ENCODE measurements around the gene CTNS.

The CTNS gene

DNA sequence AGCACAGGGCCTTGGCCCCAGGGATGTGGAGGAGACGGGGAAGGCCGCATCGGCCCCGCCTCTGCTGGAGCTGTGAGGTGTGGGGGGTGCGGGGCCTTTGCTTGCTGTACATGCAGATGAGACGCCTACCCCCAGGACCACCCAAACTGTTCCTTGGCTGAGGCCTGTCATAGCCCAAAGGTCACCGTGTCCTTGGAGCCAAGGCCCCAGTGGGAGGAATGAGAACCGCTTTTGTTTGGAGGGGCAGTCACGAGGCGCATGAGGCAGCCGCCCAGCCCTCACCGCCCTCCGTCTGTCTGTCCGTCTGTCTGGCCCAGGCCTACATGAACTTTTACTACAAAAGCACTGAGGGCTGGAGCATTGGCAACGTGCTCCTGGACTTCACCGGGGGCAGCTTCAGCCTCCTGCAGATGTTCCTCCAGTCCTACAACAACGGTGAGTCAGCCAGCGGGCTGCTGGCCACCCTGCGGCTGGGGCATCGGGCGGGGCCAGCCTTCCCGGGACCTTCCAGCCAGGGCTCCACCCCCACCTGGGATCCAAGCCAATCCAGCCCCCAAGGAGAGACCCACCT is 23.1 kb downstream of the CTNS start:
- no peak for DNase-seq (ENCODE audit: low spot score)

- no peak for DNase-seq (ENCODE audit: low spot score)
These were observed 23.8 kb downstream of the CTNS start for GRCh38 chr17:3660311-3660891.

- DNase-seq (ENCODE audit: low spot score) = no peak
These were observed 26.8 kb downstream of the CTNS start for GRCh38 chr17:3663102-3664011.

DNA sequence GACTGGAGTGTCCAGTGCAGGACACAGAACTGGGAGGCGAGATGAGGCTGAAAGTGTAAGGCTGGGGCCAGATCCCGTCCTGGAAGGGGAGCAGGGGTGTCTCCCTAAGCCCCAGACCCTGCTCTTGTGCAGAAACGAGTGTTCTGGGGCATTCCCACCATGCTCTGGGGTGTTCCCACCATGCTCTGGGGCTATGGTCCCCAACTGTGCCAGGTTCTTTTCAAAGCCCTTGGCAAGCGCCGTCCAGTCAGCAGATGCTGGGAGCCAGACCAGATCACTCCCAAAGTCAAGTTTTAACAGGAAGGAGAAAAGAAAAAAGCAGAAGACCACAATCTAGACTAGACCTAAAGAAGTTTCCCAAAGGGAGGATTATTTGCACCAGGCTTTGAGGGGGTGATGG is 29.3 kb downstream of the CTNS start:
- no peak for DNase-seq (ENCODE audit: low spot score)

DNA sequence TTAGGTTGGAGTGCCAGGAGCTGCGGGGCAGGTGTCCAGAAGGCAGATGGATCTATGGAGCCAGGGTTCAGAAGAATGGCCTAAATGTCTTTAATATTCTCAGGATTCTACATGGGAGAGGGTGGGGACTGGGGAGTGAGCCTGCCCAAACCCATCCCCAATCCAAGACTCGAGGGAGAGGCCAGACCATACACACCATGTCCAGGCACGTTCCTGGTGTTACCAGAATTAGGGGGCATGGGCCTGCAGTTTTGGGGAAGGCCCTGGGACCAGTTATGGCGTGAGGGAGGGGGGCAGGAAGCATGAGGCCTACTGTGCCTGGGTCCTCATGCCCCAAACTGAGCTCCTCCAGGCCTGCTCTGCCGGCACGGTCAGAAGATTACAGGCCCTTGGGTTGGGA is 30.0 kb downstream of the CTNS start:
- DNase-seq (ENCODE audit: low spot score) = no peak

DNA sequence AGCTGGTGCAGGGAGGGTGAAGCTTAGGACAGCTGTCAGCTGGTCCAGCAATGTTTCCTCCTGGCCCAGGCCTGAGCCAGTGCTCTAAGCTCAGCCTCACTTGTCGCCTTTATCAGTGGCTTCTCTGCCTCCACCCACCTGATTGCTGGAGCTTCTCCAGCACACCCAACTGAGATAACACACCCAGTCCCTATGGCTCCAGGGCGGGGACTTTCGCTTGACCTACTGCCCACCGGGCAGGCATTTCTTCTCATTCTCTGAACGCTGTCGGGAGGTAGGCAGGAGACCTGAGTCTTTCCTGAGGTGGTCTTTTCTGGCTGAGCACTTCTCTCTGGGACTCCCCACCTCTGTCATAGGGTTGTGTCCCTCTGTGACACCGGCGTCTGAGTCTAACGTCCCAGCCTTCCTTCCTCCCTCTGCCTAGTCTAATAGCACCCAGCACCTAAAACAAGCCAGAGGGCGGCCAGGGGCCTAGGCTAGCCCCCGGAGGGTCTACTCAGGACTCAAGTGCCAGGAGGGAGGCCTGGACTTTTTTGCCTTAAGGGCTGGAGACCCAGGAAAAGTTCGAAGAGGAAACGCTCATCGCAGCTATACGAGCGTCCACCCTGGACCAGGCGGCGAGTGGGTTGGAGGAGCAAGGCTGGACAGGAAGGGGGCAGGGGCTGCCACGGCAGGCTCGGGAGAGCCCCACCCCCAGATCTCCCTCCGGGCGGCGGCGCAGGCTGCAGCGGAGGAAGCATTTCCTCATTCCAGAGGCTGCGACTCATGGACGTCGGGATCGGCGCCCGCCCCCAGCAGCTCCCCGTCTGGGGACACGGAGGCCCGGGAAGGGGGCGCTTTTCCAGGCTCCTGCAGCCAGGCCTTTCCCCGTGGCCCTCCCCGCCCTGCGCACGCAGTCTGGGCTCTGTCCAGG is 31.1 kb downstream of the CTNS start:
- DNase-seq (ENCODE audit: low spot score) = no peak

DNA sequence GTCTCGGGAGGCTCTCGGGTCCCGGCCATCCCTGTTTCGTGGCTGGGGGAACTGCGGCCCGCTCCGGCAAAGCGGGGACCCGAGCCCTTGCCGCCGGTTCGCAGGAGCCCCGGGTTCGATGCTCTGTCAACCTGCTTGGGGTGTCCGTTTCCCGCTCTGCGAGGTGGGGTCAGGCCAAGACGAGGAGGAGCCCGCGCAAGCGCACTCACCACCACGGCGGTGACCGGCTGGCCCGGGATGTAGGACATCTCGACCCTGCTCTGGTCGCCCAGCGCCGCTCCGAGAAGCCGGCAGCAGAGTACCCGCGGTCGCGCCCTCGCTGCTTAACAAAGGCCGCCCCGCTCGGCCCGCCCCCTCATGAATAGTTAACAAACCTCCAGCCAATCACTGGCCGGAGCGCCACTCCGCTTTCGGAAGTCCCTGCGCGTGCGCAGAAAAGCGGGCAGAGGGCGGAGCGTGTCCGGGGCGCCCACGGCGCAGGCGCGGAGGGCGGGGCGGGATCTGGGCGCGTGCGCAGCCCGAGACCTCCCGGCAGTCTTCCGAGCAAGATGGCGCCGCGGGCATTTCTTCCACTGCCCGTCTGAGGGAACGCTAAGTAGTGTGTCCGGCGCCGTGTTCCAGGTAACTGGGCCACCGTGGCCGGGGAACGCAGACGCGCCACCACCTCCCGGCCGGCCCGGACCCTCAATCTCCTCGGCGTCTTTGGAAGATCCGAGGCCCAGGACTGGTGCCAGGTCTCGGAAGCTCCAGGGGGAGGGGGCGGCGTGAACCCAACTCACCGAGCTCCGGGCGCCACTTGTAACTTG is 31.9 kb downstream of the CTNS start, which contains the start of the genes EMC6 and TAX1BP3:
TSS of gene EMC6 (plus strand) at position 534 of the 806 bp plus-strand sequence. CDS start 335 bp downstream, outside the sequence.
TSS of gene TAX1BP3 (minus strand) at position 300 of the 806 bp plus-strand sequence. CDS start at position 248, 52 bp downstream.
- peak; percentile 99 for DNase-seq (ENCODE audit: low spot score)

DNA sequence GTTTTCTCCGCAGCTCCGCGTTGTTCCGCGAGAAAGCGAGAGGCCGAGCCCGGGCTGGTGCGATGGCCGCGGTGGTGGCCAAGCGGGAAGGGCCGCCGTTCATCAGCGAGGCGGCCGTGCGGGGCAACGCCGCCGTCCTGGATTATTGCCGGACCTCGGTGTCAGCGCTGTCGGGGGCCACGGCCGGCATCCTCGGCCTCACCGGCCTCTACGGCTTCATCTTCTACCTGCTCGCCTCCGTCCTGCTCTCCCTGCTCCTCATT is 32.5 kb downstream of the CTNS start:
- no peak for DNase-seq (ENCODE audit: low spot score)

- no peak for DNase-seq (ENCODE audit: low spot score)
These were observed 33.0 kb downstream of the CTNS start for GRCh38 chr17:3669548-3669947.

DNA sequence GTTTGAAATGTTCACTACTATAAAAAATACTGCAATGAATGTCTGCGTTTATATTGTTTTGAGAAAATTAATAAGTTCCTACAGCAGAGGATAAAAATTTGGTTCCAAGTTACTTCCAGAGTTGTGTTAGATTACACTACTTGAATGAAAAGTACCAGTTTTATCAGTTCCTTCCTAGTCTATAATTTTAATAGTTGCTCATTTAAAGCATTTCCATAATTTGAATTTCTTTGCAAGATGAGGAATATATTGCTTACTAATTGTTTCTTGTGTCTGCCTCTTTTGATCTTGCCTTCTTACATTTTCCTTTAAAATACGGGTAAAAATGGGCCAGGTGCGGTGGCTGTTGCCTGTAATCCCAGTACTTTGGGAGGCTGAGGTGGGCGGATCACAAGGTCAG is 36.0 kb downstream of the CTNS start:
- no peak for DNase-seq (ENCODE audit: low spot score)

GRCh38 chr17:3675886-3676285 is 39.3 kb downstream of the CTNS start:
- DNase-seq (ENCODE audit: low spot score) = no peak

DNA sequence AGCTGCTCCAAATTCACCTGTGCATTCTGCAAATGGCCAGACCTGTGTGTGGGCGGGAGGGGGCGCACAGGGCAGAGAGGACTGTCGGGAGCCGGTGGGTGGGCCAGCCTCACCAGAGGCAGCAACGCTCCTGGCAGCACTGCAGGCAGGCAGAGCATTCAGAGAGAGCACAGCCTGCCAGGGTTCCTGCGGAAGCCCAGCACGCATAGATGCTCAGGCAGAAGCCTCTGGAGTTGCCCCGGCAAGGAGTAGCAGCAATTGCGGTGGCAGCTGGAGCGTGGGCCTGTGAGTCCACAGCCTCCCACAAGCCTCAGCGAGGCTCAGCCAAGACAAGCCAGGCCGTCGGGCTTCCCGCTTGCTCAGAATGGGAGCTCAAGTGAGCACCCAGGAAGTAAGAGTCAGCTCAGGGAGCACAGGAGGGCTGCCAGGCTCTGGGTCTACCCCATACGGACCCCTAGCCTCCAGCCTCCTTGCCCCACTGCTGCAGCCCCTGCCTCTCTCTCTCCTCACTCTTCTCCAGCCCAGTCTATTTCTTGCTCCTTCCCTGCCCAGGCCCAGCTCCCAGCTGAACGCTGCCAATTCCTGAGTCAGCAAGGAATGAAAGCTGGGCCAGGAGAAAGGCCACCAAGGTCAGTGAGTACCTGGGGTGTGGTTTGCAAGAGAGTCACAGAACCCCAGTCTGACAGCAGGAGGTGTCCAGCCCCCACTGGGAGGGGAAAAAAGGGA is 41.7 kb downstream of the CTNS start:
- DNase-seq (ENCODE audit: low spot score) = no peak

- no peak for DNase-seq (ENCODE audit: low spot score)
These were observed 42.4 kb downstream of the CTNS start for GRCh38 chr17:3678821-3679530.

DNA sequence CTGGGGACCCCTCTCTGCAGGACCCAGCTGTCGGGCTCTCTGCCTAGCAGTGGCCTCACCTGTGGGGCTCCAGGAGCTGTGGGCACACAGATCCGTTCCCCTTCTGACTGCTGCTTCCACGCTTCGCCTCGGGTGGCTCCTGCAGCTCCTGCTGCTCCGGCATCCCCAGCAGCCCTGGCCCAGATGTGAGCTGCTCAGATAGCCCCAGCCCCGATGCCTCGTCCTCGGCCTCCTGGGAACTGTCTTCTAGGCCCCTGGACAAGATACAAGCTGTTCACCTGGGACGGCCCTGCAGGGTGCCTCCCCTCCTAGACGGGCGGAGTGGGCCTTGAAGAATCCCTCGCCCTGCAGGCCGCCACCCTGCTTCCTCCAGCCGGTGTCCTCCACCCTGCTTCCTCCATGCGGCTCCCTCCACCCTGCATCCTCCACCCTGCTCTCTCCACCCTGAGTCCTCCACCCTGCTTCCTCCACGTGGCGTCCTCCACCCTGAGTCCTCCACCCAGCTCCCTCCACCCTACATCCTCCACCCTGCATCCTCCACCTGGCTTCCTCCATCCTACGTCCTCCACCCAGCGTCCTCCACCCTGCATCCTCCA is 43.1 kb downstream of the CTNS start:
- no peak for DNase-seq (ENCODE audit: low spot score)

- DNase-seq (ENCODE audit: low spot score) = no peak
These were observed 44.5 kb downstream of the CTNS start for GRCh38 chr17:3681057-3681456.

DNA sequence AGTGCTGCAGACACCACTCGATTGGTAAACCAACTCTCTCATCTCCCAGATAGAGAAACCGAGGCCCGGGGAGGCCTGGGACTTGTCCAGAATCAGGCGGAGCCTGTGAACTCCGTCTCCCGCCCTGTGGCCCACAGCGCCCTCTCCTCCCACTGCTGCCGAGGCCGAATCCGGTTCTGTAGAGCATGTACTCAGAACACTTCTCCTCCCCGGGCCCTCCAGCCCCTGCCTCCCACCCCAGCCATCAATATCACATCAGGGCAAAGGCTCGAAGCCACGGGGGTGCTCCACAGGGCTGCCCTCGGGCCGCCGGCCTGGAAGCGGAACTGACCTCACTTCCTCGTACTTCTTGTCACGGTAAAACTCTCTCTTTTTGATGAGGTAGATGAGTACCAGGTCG is 45.0 kb downstream of the CTNS start:
- no peak for DNase-seq (ENCODE audit: low spot score)

- no peak for DNase-seq (ENCODE audit: low spot score)
These were observed 45.5 kb downstream of the CTNS start for GRCh38 chr17:3682033-3682432.

DNA sequence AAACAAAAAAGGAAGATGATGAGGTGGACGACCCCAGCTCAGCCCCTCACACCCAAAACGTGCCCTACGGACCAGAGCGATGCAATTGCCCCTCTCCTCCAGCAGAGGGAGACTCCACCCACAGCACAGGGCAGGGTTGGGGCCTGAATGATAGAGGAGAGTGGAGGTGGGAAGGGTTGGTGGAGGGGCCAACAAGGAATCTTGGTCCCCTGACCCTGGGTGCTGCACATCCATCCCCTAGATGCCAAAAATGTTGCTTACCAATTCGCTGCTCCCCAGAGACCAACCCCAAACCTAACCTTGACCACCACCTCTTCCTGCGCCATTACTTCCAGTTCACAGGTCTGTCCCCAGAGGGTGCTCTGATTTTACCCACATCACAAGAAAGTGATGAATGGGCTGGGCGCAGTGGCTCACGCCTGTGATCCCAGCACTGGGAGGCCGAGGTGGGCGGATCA is 46.5 kb downstream of the CTNS start:
- peak; percentile 67 for DNase-seq (ENCODE audit: low spot score)

GRCh38 chr17:3685174-3685573 is 48.6 kb downstream of the CTNS start:
- DNase-seq (ENCODE audit: low spot score) = no peak

Data from activated CD4-positive, alpha-beta T cell treated with anti-CD3 and anti-CD28 coated beads, Interleukin-2, Interleukin-4, amounts not matched to agents 100 ng/mL and 50 ng/mL, durations not matched to agents 16 hours and 8 hours (primary cell).